ENCODE measurements around the gene CALR3.
"Not testable (repeated sequence)": the region's sequence is repeated elsewhere in the genome, so short reads cannot be mapped to it uniquely, and the experiment has no call there.

CALR3 gene

DNA sequence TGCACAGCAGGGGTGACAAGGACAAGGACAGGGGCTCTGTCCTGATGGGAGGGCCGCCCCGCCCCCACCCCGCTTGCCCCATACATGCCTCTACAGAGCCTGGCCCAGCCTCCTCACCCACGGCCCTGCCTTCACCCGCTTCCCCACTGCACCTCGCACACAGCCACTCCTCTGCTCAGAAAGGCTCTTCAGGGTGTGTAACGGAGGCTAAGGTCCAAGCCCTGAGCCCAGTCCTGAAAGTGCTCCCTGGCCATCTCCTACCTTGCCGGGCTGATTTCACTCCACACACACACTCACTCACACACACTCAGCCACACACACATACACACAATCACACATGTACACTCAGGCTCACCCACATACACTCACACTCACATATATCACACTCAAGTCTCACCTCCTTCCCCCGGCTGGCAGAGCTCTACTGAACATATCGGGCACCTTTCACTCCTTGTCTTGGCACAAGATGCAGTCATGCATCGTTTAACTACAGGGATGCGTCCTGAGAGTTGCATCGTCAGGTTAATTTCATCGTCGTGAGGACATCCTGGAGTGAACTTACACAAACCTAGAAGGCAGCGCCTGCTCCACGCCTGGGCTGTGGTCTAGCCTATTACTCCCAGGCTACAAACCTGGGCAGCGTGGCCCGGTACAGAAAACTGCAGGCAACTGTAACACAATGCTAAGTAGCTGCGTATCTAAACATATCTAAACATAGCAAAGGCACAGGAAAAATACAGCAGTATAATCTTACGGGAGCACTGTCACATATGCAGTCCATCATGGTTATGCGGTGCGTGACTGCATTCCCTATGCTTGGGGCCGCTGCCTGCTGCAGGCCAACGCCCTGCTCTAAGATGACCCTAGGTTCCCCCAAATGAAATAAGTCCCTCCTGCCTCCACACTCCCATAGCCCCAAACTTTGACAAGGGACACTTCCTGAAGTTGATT is 37.3 kb downstream of the CALR3 start:
- no peak for DNase-seq

DNA sequence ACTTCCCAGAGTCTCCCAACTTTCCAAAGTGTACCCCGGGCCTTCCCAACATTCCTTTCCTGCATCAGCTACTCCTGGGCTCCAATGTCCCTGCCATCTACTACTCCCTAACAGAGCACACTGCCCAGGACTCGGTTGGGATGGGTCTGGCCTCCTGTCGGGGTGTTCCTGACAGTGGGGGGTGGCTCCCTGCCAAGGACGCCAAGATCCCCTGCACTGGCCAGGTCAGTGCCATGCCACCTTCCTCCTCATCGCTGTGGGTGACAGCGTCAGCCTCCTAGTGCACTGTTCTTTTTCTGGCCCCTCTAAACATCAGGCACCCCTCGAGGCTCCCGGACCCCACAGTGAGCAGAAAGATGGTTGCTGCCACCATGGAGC is 38.0 kb downstream of the CALR3 start:
- DNase-seq, result no peak

DNA sequence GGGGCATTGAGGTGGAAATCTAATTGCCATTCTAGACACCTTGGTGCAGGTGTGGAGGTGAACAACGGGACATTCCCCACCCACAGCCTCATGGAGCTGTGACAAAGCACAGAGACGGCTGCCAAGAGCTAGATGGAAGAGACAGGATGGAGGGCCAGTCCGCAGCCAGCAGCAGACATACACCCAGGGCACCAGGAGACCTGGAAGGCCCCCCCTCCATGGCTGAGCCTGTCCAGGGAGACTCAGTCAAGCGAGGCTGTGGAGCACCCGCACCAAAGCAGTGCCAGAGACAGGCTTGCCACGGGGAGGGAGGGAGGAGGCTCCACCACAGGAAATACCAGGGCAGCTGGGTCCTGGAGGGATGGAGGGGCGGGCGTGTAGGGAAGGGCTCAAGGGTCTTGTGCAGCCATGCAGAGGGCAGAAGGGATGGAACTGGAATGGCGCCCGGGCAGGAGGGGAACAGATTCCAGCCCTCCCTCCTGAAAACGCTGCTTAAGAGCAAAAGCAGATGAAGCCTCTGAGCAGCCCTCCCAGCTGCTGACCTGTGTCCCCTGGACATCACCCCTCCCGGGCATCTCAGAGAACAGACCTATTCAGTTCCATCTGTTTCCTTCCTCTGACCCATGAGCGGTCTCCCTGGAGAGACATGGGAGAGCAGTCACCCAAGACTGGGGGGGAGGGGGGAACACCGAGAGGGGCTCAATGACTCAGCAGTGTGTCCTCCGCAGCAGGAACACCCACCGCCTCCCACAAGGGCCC is 38.6 kb downstream of the CALR3 start:
- peak in 20 of 56 donors; percentile 21 to 50 (median 31) for DNase-seq

DNA sequence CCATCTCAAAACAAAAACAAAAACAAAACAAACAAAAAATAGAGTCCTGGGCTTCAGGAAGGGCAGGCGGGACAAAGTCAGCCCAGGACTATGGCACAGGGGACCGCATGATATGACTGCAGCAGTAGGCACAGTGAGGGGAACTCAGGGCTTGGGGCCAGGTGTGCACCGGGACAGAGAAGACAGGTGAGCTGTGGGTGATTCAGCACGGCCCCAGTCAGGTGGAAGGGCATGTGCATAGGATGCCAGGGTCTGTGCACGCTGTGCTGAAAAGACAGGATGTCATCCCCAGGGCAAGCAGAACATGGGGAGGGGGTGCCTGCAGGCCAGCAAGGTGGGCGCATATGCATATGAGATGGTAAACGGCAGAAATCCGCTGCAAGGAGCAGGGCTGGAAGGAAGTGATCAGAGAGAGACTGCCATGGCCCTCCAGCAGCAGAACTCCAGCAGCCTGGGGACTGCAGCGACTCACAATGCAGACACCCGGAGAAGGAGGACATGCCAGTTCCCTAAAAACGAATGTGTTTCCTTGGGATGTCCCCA is 39.2 kb downstream of the CALR3 start:
- peak in 1 of 56 donors; percentile 29 for DNase-seq

DNA sequence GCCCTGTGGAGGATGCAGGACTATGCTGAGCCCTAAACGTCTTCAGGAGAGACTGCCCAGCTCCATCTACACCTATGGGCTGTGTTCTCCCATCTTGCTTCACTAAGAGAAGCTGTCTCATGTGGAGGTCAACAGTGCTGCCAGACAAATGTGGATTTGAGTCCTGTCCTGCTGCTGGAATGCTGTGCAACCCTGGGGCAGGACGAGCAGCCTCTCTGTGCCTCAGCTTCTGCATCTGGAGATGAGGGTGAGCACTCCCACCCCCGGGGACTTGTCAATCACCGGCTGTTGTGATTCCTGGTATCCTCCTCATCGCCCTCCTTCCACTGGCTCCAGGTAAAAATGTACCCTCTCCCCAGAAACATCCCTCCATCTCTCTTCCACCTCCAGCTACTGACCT is 40.5 kb downstream of the CALR3 start:
- no peak for DNase-seq

DNA sequence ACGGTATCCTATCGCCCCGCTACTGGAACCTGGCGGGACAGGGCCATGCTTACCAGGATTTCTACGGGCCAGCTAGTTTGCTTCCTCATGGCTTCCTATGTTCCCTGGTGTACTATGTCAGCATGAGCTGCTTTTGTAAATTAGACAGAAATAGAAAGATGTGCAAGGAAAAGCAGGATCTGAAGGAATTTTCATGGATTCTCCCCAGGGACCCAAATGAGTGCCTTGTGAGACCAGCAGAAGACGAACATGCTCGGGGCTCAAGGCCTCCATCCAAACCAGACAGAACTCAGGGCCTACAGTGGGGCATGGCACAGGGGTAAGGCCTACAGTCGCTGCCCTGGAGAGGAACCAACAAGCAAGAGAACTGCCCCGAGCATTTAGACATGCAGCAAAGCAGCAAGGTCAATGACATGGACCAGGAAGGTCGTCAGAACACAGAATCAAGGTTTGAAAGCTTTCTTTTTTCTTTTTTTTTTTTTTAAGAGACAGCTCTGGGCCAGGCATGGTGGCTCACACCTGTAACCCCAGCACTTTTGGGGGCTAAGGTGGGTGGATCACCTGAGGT is 41.5 kb downstream of the CALR3 start:
- no peak for DNase-seq

DNA sequence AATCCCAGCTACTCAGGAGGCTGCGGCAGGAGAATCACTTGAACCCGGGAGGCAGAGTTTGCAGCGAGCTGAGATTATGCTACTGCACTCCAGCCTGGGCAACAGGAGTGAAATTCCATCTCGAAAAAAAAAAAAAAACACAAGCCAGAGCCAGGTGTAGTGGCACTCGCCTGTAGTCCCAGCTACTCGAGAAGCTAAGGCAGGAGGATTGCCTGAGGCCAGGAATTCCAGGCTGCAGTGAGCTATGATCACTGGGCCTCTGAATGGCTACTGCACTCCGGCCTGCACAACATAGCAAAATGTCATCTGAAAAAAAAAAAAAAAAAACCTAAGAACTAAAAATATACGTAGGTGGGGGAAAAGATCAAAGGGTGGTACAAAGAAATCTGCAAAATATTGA is 43.6 kb downstream of the CALR3 start:
- DNase-seq, result no peak

DNA sequence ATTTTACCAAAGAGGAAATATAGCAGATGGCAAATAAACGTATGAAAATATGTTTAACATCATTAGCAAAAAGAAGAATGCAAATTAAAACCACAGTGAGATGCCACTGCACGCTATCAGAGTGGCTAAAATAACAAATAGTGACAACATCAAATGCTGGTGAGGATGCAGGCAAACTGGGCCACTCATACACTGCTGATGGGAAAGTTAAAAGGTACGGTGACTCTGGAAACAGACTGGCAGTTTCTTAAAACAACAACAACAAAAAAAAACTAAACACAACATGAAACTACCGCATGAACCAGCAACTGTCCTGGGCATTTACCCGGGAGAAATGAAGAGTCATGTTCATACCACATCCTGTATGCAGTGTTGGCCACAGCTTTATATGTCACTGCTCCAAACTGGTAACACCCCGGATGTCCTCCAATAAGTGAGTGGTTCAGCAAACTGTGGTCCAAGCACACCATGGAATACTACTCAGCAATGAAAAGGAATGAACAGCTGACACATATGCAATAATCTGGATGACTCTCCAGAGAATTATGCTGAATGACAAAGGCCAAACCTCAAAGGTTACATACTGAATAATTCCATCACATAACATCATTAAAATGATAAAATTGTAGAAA is 46.5 kb downstream of the CALR3 start:
- no peak for DNase-seq

DNA sequence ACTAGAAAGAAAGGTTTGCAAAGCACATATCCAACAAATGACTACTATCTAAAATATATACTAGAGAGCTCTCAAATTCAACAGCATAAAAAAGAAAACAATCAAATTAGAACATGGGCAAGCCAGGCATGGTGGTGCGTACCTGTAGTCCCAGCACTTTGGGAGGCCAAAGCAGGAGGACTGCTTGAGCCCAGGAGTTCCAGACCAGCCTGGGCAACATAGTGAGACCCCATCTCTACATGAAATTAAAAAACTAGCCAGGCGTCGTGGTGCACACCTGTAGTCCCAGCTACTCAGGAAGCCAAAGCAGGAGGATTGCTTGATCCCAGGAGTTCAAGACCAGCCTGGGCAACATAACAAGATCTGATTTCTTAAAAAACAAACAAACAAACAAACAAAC is 47.1 kb downstream of the CALR3 start:
- DNase-seq, result not testable (repeated sequence)

DNA sequence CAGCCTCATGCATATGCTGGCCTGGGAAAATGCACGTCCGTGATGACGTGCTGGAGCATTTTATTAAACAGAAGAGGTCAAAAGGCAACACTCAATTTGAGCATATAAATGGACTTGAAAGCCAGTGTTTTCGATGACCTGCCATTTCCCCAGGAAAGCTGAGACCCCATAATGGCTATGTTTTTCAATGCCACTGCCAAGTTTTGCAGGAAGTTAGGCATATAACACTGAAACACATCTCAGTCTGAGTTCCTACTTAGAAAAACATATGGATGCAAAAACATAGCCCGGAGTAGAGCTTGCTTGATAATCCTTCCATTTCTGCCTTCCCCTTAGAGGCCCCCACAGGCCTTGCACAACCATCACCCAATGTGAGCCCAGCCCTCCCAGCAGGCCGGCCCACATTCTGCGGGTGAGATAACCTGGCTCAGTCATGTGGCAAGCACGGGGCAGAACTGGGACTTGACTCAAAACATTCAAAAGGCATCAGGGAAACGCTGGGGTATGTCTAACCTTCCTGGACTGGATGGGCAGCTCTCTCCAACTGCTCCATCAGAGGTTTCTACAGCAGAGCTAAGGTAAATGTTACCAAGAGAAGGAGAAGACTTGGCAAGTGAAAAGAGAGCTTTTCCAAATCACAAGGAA is 49.1 kb downstream of the CALR3 start:
- peak in 8 of 56 donors; percentile 8 to 68 (median 24) for DNase-seq

DNA sequence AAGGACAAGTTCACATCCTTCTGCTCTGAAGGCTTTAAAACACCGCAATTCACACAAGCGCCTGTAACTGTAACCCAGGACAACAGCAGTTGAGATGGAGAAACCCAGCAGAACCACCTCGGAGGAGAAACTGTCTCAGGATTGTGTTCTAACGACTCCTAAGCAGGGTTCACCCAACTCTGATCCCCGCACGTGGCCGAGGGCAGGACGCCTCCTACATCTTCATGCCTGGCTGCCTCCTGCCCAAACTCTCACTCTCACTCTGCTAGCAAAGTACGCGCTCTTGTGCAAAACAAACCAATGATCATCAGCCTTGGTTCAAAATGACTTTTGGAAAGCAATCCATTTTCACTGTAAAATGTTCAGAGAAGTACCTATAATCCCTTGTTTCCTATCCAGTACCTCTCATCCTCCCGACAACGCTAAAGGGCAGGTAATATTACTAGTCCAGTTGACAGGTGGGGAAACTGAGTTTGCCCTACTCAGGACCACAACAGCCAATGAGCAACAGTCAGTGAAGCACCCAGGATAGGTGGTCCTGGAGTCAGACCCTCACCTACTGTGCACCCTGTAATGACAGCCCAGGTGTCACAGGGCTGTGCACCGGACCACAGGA is 49.8 kb downstream of the CALR3 start:
- DNase-seq, result no peak

DNA sequence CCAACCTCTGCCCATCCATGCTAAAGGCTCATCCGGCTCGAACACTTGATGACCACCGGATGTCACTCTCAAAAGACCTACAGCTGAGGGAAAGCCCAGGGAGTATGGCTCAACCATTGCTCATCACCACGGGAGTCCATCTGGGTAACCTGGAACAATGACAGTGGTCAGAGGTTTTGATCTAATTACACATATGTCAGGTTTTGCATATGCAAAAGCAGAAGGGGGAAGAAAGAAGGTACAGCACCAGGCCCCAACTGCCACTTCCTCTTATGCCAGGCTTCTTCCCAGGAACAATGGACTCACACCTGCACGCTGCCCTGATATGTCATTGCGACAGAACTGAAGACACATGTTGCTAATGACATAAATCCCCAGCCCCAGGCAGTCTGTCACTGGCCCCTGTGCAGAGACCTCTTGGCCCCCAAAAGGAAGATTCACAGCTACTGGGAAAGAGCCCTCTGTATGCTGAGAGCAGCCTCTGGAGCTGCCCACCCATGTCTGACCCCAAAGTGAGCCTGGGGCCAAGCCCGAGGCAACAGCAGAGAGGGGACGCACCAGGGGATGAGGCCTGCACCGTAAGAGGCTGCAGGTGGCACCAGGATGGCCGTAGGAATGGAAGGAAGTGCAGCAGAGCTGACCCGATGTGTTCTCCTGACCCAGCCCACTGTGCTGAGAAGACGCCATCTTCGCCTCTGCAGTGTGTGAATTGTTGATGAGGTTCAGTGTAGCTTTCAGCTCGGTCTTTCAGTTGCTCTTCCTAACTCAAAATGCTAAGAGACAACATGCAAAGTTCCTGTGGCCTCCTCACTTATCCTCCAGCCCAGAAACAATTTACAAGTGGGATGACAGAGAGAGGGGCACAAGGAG is 50.5 kb downstream of the CALR3 start:
- no peak for DNase-seq

DNA sequence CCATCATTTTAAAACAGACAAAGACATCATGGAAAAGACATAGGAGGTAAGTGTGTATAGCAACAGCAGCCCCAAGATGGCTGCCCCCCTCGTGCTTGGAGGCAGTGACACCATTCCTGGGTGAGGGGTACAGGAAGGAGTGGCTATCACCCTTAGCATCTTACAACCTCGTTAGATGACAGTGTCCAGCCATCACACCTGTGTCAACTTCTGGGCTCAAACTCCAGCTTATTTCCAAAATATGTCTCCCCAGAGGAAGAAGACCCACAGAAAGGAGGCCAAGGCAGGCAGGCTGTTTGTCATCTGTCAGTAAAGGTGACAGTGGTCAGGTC is 51.7 kb downstream of the CALR3 start:
- no peak for DNase-seq

DNA sequence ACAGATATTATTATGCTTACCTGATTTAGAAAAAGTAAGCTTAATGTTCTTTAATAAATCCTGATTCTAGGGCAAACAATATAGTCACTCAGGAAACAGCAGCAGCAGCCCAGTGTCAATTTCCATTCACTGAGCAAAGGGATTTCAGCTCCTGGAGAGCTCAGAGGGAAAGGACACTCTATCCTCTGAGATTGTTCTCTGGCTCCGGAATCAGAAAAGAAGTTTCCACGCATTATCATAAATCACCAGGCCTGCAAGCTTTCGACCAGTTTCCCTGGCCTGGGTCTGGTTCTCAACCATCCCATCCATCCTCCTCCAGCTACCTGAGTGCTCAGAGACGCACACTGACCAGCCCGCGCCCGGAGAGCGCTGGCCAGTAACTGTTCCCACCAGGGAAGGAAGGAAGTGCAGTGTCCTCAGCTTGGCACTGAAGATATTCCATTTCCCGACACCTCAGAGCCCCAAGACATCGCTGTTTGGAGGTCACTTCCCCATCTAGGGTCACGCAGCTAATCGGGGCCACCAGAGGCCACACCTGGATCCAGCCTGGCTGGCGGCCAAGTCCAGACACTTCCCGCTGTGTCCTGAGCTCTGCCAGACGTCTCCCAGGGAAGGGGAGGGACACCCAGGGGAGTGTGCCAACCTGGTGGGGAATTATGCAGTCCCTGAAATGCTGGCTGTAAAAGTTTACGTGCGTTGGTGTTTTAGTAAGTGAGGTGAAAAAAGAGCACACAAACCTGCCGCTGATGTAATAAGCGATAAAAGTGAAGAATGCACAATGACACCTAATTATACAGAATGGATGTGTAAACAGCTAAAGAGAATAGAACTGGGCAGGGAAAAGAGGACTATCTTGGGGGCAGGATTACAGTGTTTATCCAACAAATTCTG is 53.3 kb downstream of the CALR3 start:
- DNase-seq, result peak in 2 of 56 donors; percentile 27 to 45

DNA sequence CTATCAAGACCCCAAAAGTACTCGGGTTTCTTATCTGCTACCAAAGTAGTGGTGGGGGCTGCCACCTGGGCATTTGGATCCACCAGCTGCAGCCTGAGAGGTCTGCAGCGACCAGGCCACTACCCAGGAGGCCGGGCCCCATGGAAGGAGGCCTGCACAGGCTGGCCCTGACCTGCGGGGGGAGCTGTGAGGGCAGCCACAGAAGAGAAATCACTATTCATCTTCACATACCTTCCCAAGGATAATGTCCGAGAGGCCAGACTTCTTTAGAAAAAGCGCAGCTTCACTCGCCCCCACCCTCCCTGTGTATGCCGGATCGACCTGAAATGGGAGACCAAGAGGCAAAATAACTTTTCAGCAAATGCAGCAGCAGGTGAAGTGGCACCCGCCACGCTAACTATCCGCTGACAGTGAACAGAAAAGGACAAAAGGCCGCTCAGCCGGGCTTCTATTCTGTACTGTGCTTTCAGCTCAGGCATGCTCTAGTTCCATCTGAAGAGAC is 54.3 kb downstream of the CALR3 start:
- peak in 1 of 56 donors; percentile 18 for DNase-seq

DNA sequence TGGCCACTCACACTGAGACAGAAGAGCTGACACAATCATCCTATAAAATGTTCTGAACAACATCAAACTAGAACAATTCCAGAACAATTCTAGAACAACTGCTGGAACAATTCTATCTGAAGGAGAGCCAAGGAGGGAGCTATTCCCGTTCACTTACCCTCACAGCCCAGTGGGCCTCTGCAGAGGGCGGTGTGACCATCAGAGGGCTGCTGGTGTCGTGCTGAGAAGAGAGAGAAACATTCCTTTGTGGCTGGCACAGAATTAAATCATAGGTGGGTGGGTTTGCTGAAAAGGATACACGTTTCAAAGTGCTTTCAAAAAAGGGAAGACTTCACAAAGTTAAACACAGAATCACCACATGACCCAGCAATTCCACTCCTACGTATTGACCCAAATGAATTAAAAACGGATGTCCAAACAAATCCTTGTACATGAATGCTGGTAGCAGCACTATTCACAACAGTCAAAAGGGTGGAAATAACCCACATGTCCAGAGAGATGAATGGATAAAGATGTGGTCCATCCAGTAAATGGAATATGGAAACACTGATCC is 59.1 kb downstream of the CALR3 start:
- no peak for DNase-seq

DNA sequence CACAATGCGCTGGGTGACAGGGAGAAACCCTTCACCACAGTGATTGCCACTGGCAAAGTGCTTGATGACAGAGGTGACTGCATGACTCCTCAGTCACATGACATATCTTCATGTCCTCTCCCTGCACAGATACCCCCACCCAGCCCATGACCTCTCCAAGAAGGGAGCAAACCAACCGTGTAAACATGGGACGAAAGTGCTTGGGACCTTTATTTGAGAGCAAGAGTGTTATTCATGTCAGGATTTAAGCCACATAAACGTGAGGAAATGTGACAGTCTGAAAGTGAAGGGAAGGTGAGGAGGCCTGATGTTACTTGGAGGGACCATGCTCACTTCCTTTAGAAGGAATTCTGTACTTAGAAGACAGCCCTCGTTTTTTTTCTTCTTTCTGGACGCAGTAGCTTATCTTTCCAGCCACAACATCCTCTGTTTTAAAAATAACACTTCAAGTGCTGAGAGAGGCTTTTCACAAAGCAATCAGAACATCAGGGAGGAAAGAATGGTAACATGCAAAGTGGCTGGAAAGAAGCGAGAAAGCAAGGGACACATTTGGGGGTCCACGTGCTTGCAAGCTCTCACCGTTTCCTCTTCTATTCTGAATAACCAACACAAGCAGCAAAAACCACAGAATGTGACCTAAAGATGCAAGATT is 59.8 kb downstream of the CALR3 start:
- peak in 5 of 56 donors; percentile 19 to 35 (median 28) for DNase-seq
